Kidney (tissue), 14 donors: ENCODE results near the gene SLC9A3. TPM values are rescaled to one million over a fixed set of nuclear protein-coding genes. Genes with fewer than 3 reads are reported as not detected.
A peak's percentile ranks its signal among the peaks of the same experiment; 100 is the strongest.

Source experiments
- DNase-seq, 5 donors: peaks; one replicate each; pipeline ENCODE4 v3.0.0-alpha.2; 2013 to 2020
- FAIRE-seq: peaks from 2 replicates; lab custom pipeline; 2012; peaks lifted over from hg19 to GRCh38; lab: Jason Lieb, UNC
- H3K27ac ChIP-seq, 2 donors: one replicate each; pipeline ENCODE4 v1.7.0; 2013; ENCODE audit warnings: low read depth in 2 of 2, low read length in 2 of 2, inconsistent platforms in 1 of 2
- H3K27me3 ChIP-seq: one replicate; pipeline ENCODE4 v1.7.1; 2013; ENCODE audit warnings: low read length, inconsistent platforms; ENCODE audit not compliant: control insufficient read depth, insufficient read depth
- H3K36me3 ChIP-seq, 3 donors: one replicate each; pipeline versions ENCODE4 v1.7.0 to v1.7.1; 2013; ENCODE audit warnings: low read length in 3 of 3, control low read depth in 1 of 3, inconsistent platforms in 1 of 3; ENCODE audit not compliant: insufficient read depth in 3 of 3, control insufficient read depth in 2 of 3
- H3K4me1 ChIP-seq, 3 donors: one replicate each; pipeline versions ENCODE4 v1.7.0 to v1.7.1; 2013; ENCODE audit warnings: low read length in 3 of 3, inconsistent platforms in 1 of 3, low read depth in 1 of 3; ENCODE audit not compliant: control insufficient read depth in 2 of 3, insufficient read depth in 2 of 3
- H3K4me3 ChIP-seq, 3 donors: one replicate each; pipeline versions ENCODE4 v1.7.0 to v1.8.1; 2013; ENCODE audit warnings: low read length in 3 of 3, control low read depth in 1 of 3, inconsistent platforms in 1 of 3
- H3K9ac ChIP-seq, 3 donors: one replicate each; pipeline versions ENCODE4 v1.7.0 to v1.7.1; 2013; ENCODE audit warnings: low read length in 3 of 3, control low read depth in 1 of 3, inconsistent platforms in 1 of 3
- H3K9me3 ChIP-seq, 3 donors: one replicate each; pipeline versions ENCODE4 v1.7.0 to v1.7.1; 2013; ENCODE audit warnings: low read length in 3 of 3, control low read depth in 1 of 3, inconsistent platforms in 1 of 3; ENCODE audit not compliant: control insufficient read depth in 2 of 3, insufficient read depth in 1 of 3
- intact Hi-C: fragments of 100-400 bp; cut with DNase I; formaldehyde crosslinking; loops from one replicate; pipeline ENCODE4 v1.11.1; 2022
- polyA plus RNA-seq: library from polyadenylated mRNA; stranded (reverse); fragments of 350-450 nt; fragmentation: Illumina TruSeq; extraction: RNeasy Lipid Tissue Mini Kit (QIAGEN cat#74804); gene quantifications from one replicate; pipeline ENCODE4 v1.2.3, GENCODE V29; 2014; ENCODE audit warnings: low read depth, low replicate concordance; ENCODE audit not compliant: insufficient read depth
- total RNA-seq: library from RNA; stranded (reverse); fragmentation: NEBNext Ultra II Directional; extraction: Animal tissue kit (Norgen Biotek cat#: 25700); gene quantifications from one replicate; pipeline ENCODE4 v1.2.1, GENCODE V29; 2021
- TF ChIP-seq, protein P1 (sequence below): IDR thresholded peaks from 3 replicates; pipeline ENCODE4 v1.5.1; 2012; ENCODE audit warnings: mild to moderate bottlenecking, moderate library complexity, borderline replicate concordance; ENCODE audit not compliant: insufficient read depth; ENCODE audit errors: extremely low read depth
- donor health status: control.
- donor health status: control.
- donor health status: control.
- donor health status: control.
- donor health status: control.
- donor health status: DM: yes; HTN: yes; CAD: no.
- donor health status: Normal renal cell carcinoma (clear cell type).

SLC9A3 gene
- total and polyA plus RNA-seq, 2 donors from 2014 or later, result 10.5 to 36.9 TPM

GRCh38 chr5:494667-495255 lies 29.5 kb downstream of the SLC9A3 start:
- no peak overlapping the region for H3K27ac ChIP-seq
- DNase-seq, result no peak
- H3K36me3 ChIP-seq, result no peaks in the 10 kb centered on the region
- H3K4me1 ChIP-seq, result peaks cover 0 to 3% (median 0%) of the 10 kb centered on the region in 3 donors
- no peak overlapping the region for H3K9ac ChIP-seq
- TF ChIP-seq, protein P1, sequence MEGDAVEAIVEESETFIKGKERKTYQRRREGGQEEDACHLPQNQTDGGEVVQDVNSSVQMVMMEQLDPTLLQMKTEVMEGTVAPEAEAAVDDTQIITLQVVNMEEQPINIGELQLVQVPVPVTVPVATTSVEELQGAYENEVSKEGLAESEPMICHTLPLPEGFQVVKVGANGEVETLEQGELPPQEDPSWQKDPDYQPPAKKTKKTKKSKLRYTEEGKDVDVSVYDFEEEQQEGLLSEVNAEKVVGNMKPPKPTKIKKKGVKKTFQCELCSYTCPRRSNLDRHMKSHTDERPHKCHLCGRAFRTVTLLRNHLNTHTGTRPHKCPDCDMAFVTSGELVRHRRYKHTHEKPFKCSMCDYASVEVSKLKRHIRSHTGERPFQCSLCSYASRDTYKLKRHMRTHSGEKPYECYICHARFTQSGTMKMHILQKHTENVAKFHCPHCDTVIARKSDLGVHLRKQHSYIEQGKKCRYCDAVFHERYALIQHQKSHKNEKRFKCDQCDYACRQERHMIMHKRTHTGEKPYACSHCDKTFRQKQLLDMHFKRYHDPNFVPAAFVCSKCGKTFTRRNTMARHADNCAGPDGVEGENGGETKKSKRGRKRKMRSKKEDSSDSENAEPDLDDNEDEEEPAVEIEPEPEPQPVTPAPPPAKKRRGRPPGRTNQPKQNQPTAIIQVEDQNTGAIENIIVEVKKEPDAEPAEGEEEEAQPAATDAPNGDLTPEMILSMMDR, result no peak
- no peak overlapping the region for H3K4me3 ChIP-seq
- intact Hi-C loops, result no loop called here
- H3K27me3 ChIP-seq, result no peaks in the 10 kb centered on the region
- H3K9me3 ChIP-seq, result no peaks in the 10 kb centered on the region
- FAIRE-seq, result no peak

GRCh38 chr5:493758-494157 lies 30.5 kb downstream of the SLC9A3 start:
- Histone ChIP-seq H3K9ac (no peak overlapping the region), H3K27me3 (no peaks in the 10 kb centered on the region), H3K27ac (no peak overlapping the region), H3K36me3 (no peaks in the 10 kb centered on the region), H3K4me3 (no peak overlapping the region), H3K4me1 (no peaks in the 10 kb centered on the region), H3K9me3 (no peaks in the 10 kb centered on the region)
- FAIRE-seq (no peak), DNase-seq (no peak)
- TF ChIP-seq, protein P1, result no peak
- intact Hi-C loops, result no loop called here

GRCh38 chr5:493119-493701 lies 31.0 kb downstream of the SLC9A3 start:
- Histone ChIP-seq H3K36me3 (no peaks in the 10 kb centered on the region), H3K4me1 (no peaks in the 10 kb centered on the region), H3K9me3 (no peaks in the 10 kb centered on the region), H3K27ac (no peak overlapping the region), H3K27me3 (no peaks in the 10 kb centered on the region), H3K4me3 (no peak overlapping the region), H3K9ac (no peak overlapping the region)
- DNase-seq (peak in 2 of 5 donors; percentile 48 to 68), FAIRE-seq (no peak)
- TF ChIP-seq, protein P1, result no peak
- intact Hi-C loops, result no loop called here
